Measurements from ENCODE around the gene C7orf25.

The C7orf25 gene

DNA sequence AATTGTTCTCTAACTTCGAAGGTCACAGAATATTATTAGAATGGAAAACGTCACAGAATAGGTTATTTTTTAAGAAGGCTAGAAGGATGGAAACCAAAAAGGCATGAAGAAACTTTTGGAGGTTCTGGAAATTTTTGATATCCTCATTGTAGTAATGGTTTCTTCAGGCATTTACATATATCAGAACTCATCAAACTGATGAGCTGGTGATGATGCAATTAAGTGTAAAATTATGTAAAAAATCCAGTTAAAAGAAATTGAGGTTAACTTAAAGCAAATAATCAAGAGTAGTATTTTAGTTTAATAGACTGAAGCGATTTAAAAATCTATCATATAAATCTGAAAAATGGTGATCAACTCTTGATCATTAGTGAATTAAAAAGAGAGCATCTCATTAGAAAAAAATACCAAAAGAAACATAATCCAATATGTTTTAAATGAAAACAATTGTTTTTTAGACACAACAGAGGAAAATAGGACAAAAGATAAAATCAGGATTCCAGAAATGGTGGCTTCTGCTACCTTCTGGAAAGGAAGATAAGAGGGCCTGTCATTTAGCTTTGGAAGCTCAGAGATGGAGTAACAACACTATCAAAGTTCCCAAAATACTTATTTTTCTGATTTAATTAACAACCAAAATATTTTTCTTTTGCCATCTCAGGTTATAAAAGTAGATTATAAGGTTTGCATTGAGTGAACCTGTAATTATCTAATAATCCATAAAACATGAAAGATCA is 10.3 kb upstream of the C7orf25 start:
- H3F3A ChIP-seq (ENCODE audit: insufficient read depth, low read length) = no peaks in the 10 kb centered on the region
- H3K27me3 ChIP-seq (replicated peaks; ENCODE audit: insufficient read depth, low read length) = no peaks in the 10 kb centered on the region
- DNase-seq = no peak
- H2AFZ ChIP-seq (ENCODE audit: low read length) = no peak overlapping the region
- H3K9me3 ChIP-seq (replicated peaks; ENCODE audit: insufficient read depth, low read length) = no peaks in the 10 kb centered on the region
- H3K4me2 ChIP-seq (ENCODE audit: low read depth, low read length) = no peak overlapping the region
- no peak overlapping the region for H3K27ac ChIP-seq (ENCODE audit: low read length)
- H3K36me3 ChIP-seq (replicated peaks; ENCODE audit: insufficient read depth, low read length) = peaks cover 50% of the 10 kb centered on the region
- H3K79me2 ChIP-seq (ENCODE audit: low read length) = peaks cover 73% of the 10 kb centered on the region
- no peaks in the 10 kb centered on the region for H3K9me2 ChIP-seq (replicated peaks; ENCODE audit: insufficient read depth, low read length)
- H3K9ac ChIP-seq (ENCODE audit: low read length) = no peak overlapping the region
- no peaks in the 10 kb centered on the region; the same call in 1 of the 2 replicates for H4K20me1 ChIP-seq (ENCODE audit: insufficient read depth, low read length)
- TF ChIP-seq EZH2 (optimal IDR thresholded peaks at IDR 0.05; ENCODE audit: low read depth, low read length) (no peak), EZH2phosphoT487 (IDR thresholded peaks at IDR 0.05; ENCODE audit: low read length) (no peak)
- H3K4me1 ChIP-seq (ENCODE audit: low read length) = peaks cover 21% of the 10 kb centered on the region
- H3K4me3 ChIP-seq (ENCODE audit: low read length) = no peak overlapping the region

DNA sequence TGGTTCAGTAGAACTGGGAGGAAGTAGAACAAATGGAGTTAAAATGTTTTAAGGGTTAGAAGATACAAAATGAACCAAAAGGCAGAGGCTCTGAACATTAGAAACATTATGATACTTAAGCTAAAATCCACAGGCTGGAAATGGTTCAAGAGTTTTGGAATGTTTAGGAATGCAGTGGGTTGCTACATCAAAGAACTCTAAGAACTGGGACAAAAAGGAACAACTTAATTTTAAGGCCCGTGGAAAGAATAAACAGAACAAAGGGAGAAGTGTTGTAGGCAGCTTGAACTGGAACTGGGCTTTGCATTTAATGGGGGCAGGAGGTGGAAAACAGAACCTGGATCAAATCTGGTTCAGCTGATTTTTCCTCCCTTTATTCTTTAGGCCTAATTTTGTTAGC is 3.5 kb upstream of the C7orf25 start:
- Histone ChIP-seq H3F3A (ENCODE audit: insufficient read depth, low read length) (peaks cover 26% of the 10 kb centered on the region), H3K79me2 (ENCODE audit: low read length) (peaks cover 14% of the 10 kb centered on the region), H3K36me3 (replicated peaks; ENCODE audit: insufficient read depth, low read length) (peaks cover 15% of the 10 kb centered on the region; the same call in 1 of the 2 replicates), H3K9me3 (replicated peaks; ENCODE audit: insufficient read depth, low read length) (no peaks in the 10 kb centered on the region), H3K4me3 (ENCODE audit: low read length) (no peak overlapping the region), H4K20me1 (ENCODE audit: insufficient read depth, low read length) (no peaks in the 10 kb centered on the region), H3K27ac (ENCODE audit: low read length) (no peak overlapping the region), H2AFZ (ENCODE audit: low read length) (no peak overlapping the region), H3K27me3 (replicated peaks; ENCODE audit: insufficient read depth, low read length) (no peaks in the 10 kb centered on the region), H3K4me2 (ENCODE audit: low read depth, low read length) (no peak overlapping the region), H3K4me1 (ENCODE audit: low read length) (peaks cover 27% of the 10 kb centered on the region), H3K9ac (ENCODE audit: low read length) (no peak overlapping the region), H3K9me2 (replicated peaks; ENCODE audit: insufficient read depth, low read length) (no peaks in the 10 kb centered on the region)
- TF ChIP-seq EZH2phosphoT487 (IDR thresholded peaks at IDR 0.05; ENCODE audit: low read length) (no peak), EZH2 (optimal IDR thresholded peaks at IDR 0.05; ENCODE audit: low read depth, low read length) (no peak)
- TF ChIP-seq, protein P1, sequence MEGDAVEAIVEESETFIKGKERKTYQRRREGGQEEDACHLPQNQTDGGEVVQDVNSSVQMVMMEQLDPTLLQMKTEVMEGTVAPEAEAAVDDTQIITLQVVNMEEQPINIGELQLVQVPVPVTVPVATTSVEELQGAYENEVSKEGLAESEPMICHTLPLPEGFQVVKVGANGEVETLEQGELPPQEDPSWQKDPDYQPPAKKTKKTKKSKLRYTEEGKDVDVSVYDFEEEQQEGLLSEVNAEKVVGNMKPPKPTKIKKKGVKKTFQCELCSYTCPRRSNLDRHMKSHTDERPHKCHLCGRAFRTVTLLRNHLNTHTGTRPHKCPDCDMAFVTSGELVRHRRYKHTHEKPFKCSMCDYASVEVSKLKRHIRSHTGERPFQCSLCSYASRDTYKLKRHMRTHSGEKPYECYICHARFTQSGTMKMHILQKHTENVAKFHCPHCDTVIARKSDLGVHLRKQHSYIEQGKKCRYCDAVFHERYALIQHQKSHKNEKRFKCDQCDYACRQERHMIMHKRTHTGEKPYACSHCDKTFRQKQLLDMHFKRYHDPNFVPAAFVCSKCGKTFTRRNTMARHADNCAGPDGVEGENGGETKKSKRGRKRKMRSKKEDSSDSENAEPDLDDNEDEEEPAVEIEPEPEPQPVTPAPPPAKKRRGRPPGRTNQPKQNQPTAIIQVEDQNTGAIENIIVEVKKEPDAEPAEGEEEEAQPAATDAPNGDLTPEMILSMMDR (IDR thresholded peaks at IDR 0.05; ENCODE audit: low read length) = no peak
- DNase-seq = no peak

DNA sequence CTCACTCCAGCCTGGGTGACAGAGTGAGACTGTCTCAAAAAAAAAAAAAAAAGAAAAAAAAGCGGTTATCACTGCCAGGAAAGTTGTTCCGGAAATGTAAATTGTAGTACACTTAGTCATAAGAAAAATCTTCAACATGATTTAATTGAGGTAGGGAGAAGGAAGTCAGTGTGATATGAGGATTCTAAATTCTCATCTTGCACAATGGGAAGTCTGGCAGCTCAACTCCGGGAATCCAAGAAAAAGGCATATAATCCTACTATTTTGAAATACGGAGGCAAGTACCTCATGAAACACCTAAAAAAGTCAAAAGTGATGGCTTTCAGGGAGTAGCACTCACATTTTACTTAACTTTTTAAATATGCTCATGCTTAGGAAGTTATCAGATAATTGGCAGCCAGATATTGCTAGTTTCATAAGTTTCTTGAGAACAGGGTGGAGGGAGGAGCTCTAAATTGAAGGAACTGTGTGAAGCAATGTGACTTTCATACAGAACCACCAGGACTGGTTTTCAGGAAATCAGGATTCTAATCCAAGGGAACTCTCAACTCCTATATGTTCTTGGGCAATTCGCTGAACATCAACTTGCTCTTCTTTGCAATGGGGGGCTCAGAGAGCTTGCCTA is 2.7 kb upstream of the C7orf25 start:
- no peak overlapping the region for H3K4me2 ChIP-seq (ENCODE audit: low read depth, low read length)
- peaks cover 27% of the 10 kb centered on the region for H3K4me1 ChIP-seq (ENCODE audit: low read length)
- no peak overlapping the region; the same call in 1 of the 2 replicates for H3K27ac ChIP-seq (ENCODE audit: low read length)
- TF ChIP-seq, protein P1 (IDR thresholded peaks at IDR 0.05; ENCODE audit: low read length) = no peak
- TF ChIP-seq EZH2 (optimal IDR thresholded peaks at IDR 0.05; ENCODE audit: low read depth, low read length) (no peak), EZH2phosphoT487 (IDR thresholded peaks at IDR 0.05; ENCODE audit: low read length) (no peak)
- H4K20me1 ChIP-seq (ENCODE audit: insufficient read depth, low read length) = no peaks in the 10 kb centered on the region
- H3K9ac ChIP-seq (ENCODE audit: low read length) = no peak overlapping the region
- H3K9me3 ChIP-seq (replicated peaks; ENCODE audit: insufficient read depth, low read length) = no peaks in the 10 kb centered on the region
- no peaks in the 10 kb centered on the region for H3K9me2 ChIP-seq (replicated peaks; ENCODE audit: insufficient read depth, low read length)
- H3K4me3 ChIP-seq (ENCODE audit: low read length) = no peak overlapping the region
- H3K27me3 ChIP-seq (replicated peaks; ENCODE audit: insufficient read depth, low read length) = no peaks in the 10 kb centered on the region
- peaks cover 9% of the 10 kb centered on the region for H3K79me2 ChIP-seq (ENCODE audit: low read length)
- DNase-seq = no peak
- H2AFZ ChIP-seq (ENCODE audit: low read length) = no peak overlapping the region
- peaks cover 10% of the 10 kb centered on the region; the same call in 1 of the 2 replicates for H3K36me3 ChIP-seq (replicated peaks; ENCODE audit: insufficient read depth, low read length)
- H3F3A ChIP-seq (ENCODE audit: insufficient read depth, low read length) = peaks cover 26% of the 10 kb centered on the region

All from MM.1S (cell line).